ENCODE data around the gene SYS1. TPM values are rescaled to one million over a fixed set of nuclear protein-coding genes. Genes with fewer than 3 reads are reported as not detected.
"Not testable (repeated sequence)": the region's sequence is repeated elsewhere in the genome, so short reads cannot be mapped to it uniquely, and the experiment has no call there.

Gene SYS1
- total RNA-seq, 1 experiment from 2014 or later = 20.5 TPM

- Histone ChIP-seq H3K27me3 (ENCODE audit: insufficient read depth, low read length) (no peaks in the 10 kb centered on the region), H3K79me2 (ENCODE audit: insufficient read depth, low read length) (peaks cover 29% of the 10 kb centered on the region), H3K9me3 (ENCODE audit: control insufficient read depth in 1 of 2, insufficient read depth in 1 of 2, low read depth in 1 of 2, low read length in 2 of 2) (no peaks in the 10 kb centered on the region), H3K27ac (ENCODE audit: low read depth, low read length) (no peak overlapping the region), H3K4me2 (ENCODE audit: low read length) (no peak overlapping the region), H3K9me2 (ENCODE audit: insufficient read depth) (no peaks in the 10 kb centered on the region), H2AFZ (ENCODE audit: low read depth, low read length, poor library complexity, severe bottlenecking) (no peak overlapping the region), H4K20me1 (ENCODE audit: insufficient read depth) (no peaks in the 10 kb centered on the region), H3K36me3 (ENCODE audit: control insufficient read depth in 1 of 2, insufficient read depth in 2 of 2, low read length in 2 of 2) (no peaks in the 10 kb centered on the region), H3K4me1 (ENCODE audit: control insufficient read depth in 1 of 2, insufficient read depth in 2 of 2, low read length in 2 of 2) (peaks cover 36 to 51% of the 10 kb centered on the region in 2 experiments), H3K9ac (ENCODE audit: low read length) (no peak overlapping the region), H3K4me3 (replicated peaks in 1 of 2; ENCODE audit: low read depth in 1 of 2, low read length in 2 of 2) (no peak overlapping the region)
- TF ChIP-seq CTCF (IDR thresholded peaks at IDR 0.05 in 2 of 3, conservative IDR thresholded peaks at IDR 0.05 in 1 of 3; ENCODE audit: borderline replicate concordance in 1 of 3, insufficient read depth in 1 of 3, low read depth in 2 of 3, low read length in 2 of 3) = no peak
- BruUV-seq (replicated peaks) = no TSS peak
- POLR2A ChIA-PET = interaction anchor here (1.3 kb wide), 1 partner anchor 13 kb away, joined by 4 read pairs; the partner anchor contains the start of gene SYS1
- DNase-seq (ENCODE audit: low read depth, low spot score) (no peak), ATAC-seq (no peak)
- CTCF ChIA-PET = interaction anchor here (1.5 kb wide), 1 partner anchor 10 kb away, joined by 3 read pairs; no protein-coding TSS in a partner anchor
- intact Hi-C loops (cut with micrococcal nuclease) = no loop called here
- RAD21 ChIA-PET (ENCODE audit: low non-redundant PET in 1 of 2, low total read pairs in 2 of 2, uncharacterized antibody in 2 of 2, unreplicated experiment in 2 of 2) = no interaction called here
These were observed 12.7 kb upstream of the SYS1 start for GRCh38 chr20:45350217-45350616.

- BruUV-seq (replicated peaks); H3K4me2 ChIP-seq (ENCODE audit: low read length); intact Hi-C loops (cut with micrococcal nuclease); H3K27ac ChIP-seq (ENCODE audit: low read depth, low read length); H3K9me2 ChIP-seq (ENCODE audit: insufficient read depth); H2AFZ ChIP-seq (ENCODE audit: low read depth, low read length, poor library complexity, severe bottlenecking); H4K20me1 ChIP-seq (ENCODE audit: insufficient read depth); ATAC-seq; H3K4me3 ChIP-seq (replicated peaks in 1 of 2; ENCODE audit: low read depth in 1 of 2, low read length in 2 of 2); H3K27me3 ChIP-seq (ENCODE audit: insufficient read depth, low read length); DNase-seq (ENCODE audit: low read depth, low spot score); H3K9ac ChIP-seq (ENCODE audit: low read length); RAD21 ChIA-PET (ENCODE audit: low non-redundant PET in 1 of 2, low total read pairs in 2 of 2, uncharacterized antibody in 2 of 2, unreplicated experiment in 2 of 2); H3K9me3 ChIP-seq (ENCODE audit: control insufficient read depth in 1 of 2, insufficient read depth in 1 of 2, low read depth in 1 of 2, low read length in 2 of 2); H3K36me3 ChIP-seq (ENCODE audit: control insufficient read depth in 1 of 2, insufficient read depth in 2 of 2, low read length in 2 of 2): not testable (repeated sequence)
- ChIA-PET CTCF (interaction anchor here (0.7 to 1.5 kb wide), 2 partner anchors 9 to 98 kb away, joined by 3 read pairs; no protein-coding TSS in a partner anchor), POLR2A (interaction anchor here (1.3 kb wide), 1 partner anchor 12 kb away, joined by 4 read pairs; the partner anchor contains the start of gene SYS1)
- H3K4me1 ChIP-seq (ENCODE audit: control insufficient read depth in 1 of 2, insufficient read depth in 2 of 2, low read length in 2 of 2) = peaks cover 35 to 51% of the 10 kb centered on the region in 2 experiments
- H3K79me2 ChIP-seq (ENCODE audit: insufficient read depth, low read length) = peaks cover 24% of the 10 kb centered on the region
These were observed 12.2 kb upstream of the SYS1 start for GRCh38 chr20:45350795-45351194.
